Activated naive CD8-positive, alpha-beta T cell treated with anti-CD3 and anti-CD28 coated beads, Interleukin-2, amount 50 U/mL, for 16 hours (primary cell): ENCODE results near the gene HELT.
A peak's percentile ranks its signal among the peaks of the same experiment; 100 is the strongest.
"Not testable (repeated sequence)": the region's sequence is repeated elsewhere in the genome, so short reads cannot be mapped to it uniquely, and the experiment has no call there.

Experiments used
- DNase-seq: peaks from one replicate; pipeline ENCODE4 v3.0.0-alpha.2; 2020; ENCODE audit warnings: low read depth, low spot score

HELT gene

DNA sequence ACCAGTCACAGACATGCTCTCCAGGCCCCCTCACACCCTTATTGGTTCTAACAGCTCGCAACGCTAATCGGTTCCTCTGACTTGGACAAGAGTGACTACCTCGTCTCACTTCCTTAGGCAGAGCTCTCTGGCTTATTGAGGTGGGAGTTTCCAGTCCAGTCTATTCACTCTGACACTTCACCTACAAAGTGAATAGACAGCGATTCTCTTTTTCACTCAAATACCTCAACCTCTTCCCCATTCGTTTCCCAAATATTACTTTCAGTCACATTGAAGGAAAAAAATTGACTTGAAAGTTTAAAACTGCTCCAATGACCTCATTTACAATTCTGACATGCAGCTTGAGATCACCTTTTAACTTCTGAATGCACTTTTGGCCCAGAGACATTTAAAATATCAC lies 17.7 kb downstream of the HELT start:
- no peak for DNase-seq

- no peak for DNase-seq
Observed at GRCh38 chr4:185036842-185037241, 18.6 kb downstream of the HELT start.

DNA sequence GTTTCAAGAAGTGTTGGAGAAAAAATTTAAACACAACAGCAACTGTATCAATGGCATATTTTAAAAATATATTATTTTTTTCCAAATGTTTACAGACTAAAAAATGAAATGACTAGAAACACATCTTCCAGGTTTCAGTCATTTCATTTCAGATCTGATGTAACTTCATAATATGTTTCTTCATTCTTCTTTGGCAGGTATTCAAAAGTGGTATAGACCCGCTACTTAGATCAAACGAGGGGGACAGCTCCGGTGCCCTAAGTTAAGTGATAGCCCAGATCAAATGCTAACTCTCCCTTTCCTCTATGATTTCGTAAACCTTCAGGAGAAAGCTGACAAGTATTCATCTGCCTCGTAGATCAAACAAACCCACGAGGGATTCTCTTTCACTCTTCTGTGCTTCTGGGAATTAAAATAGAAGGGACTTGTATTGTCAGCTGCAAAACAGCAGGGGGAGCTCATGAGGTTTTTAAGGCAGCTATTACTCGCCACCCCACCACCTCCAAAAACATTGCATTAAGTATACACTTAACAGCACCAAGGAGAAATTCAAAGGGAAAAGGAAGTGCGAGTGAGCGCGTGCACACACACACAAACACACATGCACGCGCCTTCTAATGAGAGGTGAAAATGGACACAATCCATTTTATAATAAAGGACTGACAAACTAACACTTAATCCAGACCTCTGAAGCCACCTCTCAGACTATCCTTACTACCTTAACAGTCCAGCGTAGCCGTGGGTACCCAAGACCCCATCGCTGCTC lies 21.4 kb downstream of the HELT start:
- DNase-seq, result peak; percentile 19

- no peak for DNase-seq
Observed at GRCh38 chr4:185040523-185040922, 22.2 kb downstream of the HELT start.

GRCh38 chr4:185050286-185050685 lies 32.0 kb downstream of the HELT start:
- not testable (repeated sequence) for DNase-seq

GRCh38 chr4:185051283-185051682 lies 33.0 kb downstream of the HELT start:
- not testable (repeated sequence) for DNase-seq

DNA sequence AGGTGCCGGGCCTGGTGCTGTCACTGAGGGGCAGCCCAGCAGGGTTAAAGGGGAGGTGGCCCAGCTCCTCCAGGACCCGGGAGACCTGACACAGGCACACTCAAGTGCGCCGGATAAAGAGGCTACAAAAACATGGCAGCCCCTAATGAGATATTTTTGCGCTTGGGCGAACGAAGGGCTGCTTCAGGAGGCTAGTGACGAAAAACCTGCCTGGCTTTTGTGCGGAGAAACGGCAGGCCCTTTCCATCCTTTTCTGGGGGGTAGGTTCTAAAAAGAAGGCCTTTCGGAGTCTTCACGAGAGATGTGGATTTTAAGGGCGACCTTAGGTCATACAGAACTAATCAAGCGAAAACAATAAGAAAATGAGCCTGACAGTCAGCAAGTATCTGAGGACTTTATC lies 35.5 kb downstream of the HELT start:
- no peak for DNase-seq

- no peak for DNase-seq
Observed at GRCh38 chr4:185054272-185054671, 36.0 kb downstream of the HELT start.

DNA sequence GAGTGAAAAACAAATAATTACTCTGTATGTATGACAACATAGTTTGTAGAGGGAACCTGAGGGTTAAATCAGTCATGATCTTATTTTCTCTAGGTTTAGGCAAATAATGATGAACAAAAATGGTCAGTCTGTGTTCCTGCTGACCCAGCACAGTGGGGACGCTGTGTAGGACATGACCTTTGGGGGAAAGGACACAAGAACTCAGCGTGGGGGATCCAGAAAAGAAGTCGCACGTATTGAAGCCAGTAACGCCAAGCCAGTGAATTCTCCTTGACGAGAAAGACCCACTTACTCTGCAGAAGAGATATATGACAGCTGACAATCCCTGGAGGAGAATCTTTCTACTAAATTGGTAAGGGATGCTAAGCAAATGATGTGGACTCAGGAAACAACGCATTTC lies 36.6 kb downstream of the HELT start:
- DNase-seq, result no peak

- no peak for DNase-seq
Observed at GRCh38 chr4:185061610-185062009, 43.3 kb downstream of the HELT start.

DNA sequence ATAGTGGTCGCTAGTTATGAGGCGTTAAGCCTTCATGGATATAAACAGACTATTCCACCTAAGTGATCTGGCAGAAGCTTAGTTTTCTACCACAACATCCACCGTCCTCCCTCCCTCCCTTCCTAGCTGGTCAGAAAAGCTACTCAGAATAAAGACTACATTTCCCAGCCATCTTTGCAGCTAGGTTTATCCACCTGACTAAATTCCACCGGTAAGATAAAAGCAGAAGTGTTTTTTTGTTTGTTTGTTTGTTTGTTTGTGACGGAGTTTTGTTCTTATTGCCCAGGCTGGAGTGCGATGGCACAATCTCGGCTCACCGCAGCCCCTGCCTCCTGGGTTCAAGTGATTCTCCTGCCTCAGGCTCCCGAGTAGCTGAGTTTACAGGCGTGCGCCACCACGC lies 44.3 kb downstream of the HELT start:
- no peak for DNase-seq

GRCh38 chr4:185066179-185066578 lies 47.9 kb downstream of the HELT start:
- DNase-seq, result no peak

DNA sequence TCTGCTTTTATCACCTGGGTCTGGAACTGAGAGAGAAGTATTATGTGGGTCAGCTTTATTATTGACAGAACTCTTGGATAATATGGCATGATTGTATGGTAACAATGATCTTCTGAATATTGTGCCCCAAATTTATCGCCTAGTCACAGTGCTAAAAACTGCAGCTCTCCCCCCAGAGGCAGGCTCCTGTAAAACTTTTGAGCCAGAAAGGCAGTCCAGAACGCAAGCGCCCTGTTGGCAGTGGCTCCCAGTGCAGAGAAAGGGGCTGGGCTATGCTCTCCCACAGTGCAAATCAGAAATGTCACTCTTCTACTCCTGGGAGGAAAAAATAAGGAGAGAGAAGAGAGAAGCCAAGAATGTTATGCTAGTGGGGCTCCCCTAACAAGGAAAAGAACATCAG lies 50.5 kb downstream of the HELT start:
- DNase-seq, result no peak
